A549 treated with Mapracorat at 1 μM for 4 hours (cell line): ENCODE results near the gene MT1F. TPM values are rescaled to one million over a fixed set of nuclear protein-coding genes. Genes with fewer than 3 reads are reported as not detected.

Experiments
- total RNA-seq: library from RNA; stranded (reverse); fragments of 200-300 nt; extraction: Qiagen RNA extraction; gene quantifications from 5 replicates; pipeline ENCODE4 v1.2.3, GENCODE V29; 2022

MT1F gene
- 17.4 to 29.3 TPM (median 19.9 TPM) in 5 replicates for total RNA-seq

GRCh38 chr16:56657555-56658326 lies at the start of gene MT1F:
Gene MT1F (plus strand): TSS chr16:56657959. CDS start chr16:56658059, 100 bp downstream.

GRCh38 chr16:56608043-56608875 lies 49.5 kb upstream of the MT1F start, which contains the start of gene MT2A:
Gene MT2A (plus strand): TSS chr16:56608584. CDS start chr16:56608656, 72 bp downstream.

GRCh38 chr16:56625140-56625942 lies 32.4 kb upstream of the MT1F start, which contains the start of gene MT1E:
Gene MT1E (plus strand): TSS chr16:56625781. CDS start chr16:56625852, 71 bp downstream.

GRCh38 chr16:56632156-56632847 lies 25.5 kb upstream of the MT1F start, which contains the start of gene MT1M:
Gene MT1M (plus strand): TSS chr16:56632659. CDS start chr16:56632732, 73 bp downstream.

GRCh38 chr16:56637814-56638750 lies 19.7 kb upstream of the MT1F start, which contains the start of gene MT1A:
Gene MT1A (plus strand): TSS chr16:56638666. CDS start chr16:56638739, 73 bp downstream.

GRCh38 chr16:56651586-56651985 lies 6.2 kb upstream of the MT1F start, which contains the start of gene MT1B:
Gene MT1B (plus strand): TSS chr16:56651886. CDS start chr16:56651954, 68 bp downstream.

GRCh38 chr16:56667581-56668571 lies 10.1 kb downstream of the MT1F start, which contains the start of gene MT1G:
Gene MT1G (minus strand): TSS chr16:56668065. CDS start chr16:56667993, 72 bp downstream.

GRCh38 chr16:56669005-56669839 lies 11.5 kb downstream of the MT1F start, which contains the start of gene MT1H:
Gene MT1H (plus strand): TSS chr16:56669814. CDS start chr16:56669885, 71 bp downstream.

GRCh38 chr16:56681939-56682702 lies 24.4 kb downstream of the MT1F start, which contains the start of gene MT1X:
Gene MT1X (plus strand): TSS chr16:56682470. CDS start chr16:56682541, 71 bp downstream.

Other genes with a start within 250 kb of the MT1F start
- 60.1 to 73.6 TPM (median 67.2 TPM) in 5 replicates for gene AMFR, start 232.4 kb upstream of the MT1F start, total RNA-seq
- gene NUDT21, start 206.6 kb upstream of the MT1F start, total RNA-seq = 99.1 to 127 TPM (median 121 TPM) in 5 replicates
- 66.1 to 90.4 TPM (median 77.6 TPM) in 5 replicates for gene OGFOD1, start 206.4 kb upstream of the MT1F start, total RNA-seq
- gene BBS2, start 137.9 kb upstream of the MT1F start, total RNA-seq = 16.4 to 24.9 TPM (median 21.6 TPM) in 5 replicates
- gene MT4, start 92.9 kb upstream of the MT1F start, total RNA-seq = not detected in 5 replicates
- gene MT3, start 68.4 kb upstream of the MT1F start, total RNA-seq = 0.29 to 0.64 TPM (median 0.48 TPM) in 3 of 5 replicates, not detected in the others
- 1,681 to 2,830 TPM (median 2,314 TPM) in 5 replicates for gene MT2A, start 49.4 kb upstream of the MT1F start, total RNA-seq
- not detected in 5 replicates for gene MT1E, start 32.2 kb upstream of the MT1F start, total RNA-seq
- not detected in 5 replicates for gene MT1M, start 25.3 kb upstream of the MT1F start, total RNA-seq
- gene MT1A, start 19.3 kb upstream of the MT1F start, total RNA-seq = 20.9 to 34.1 TPM (median 28.8 TPM) in 5 replicates
- gene MT1B, start 6.1 kb upstream of the MT1F start, total RNA-seq = 0.54 to 0.70 TPM (median 0.61 TPM) in 3 of 5 replicates, not detected in the others
- gene MT1G, start 10.1 kb downstream of the MT1F start, total RNA-seq = not detected in 5 replicates
- not detected in 5 replicates for gene MT1H, start 11.9 kb downstream of the MT1F start, total RNA-seq
- gene MT1X, start 24.5 kb downstream of the MT1F start, total RNA-seq = 443 to 894 TPM (median 703 TPM) in 5 replicates
- 87.9 to 108 TPM (median 101 TPM) in 5 replicates for gene NUP93, start 72.2 kb downstream of the MT1F start, total RNA-seq
- not detected in 5 replicates for gene SLC12A3, start 207.2 kb downstream of the MT1F start, total RNA-seq